Mesodermal cell (in vitro differentiated cells): ENCODE results near the gene SLC50A1.
"Not testable (repeated sequence)": the region's sequence is repeated elsewhere in the genome, so short reads cannot be mapped to it uniquely, and the experiment has no call there.

Experiments
- H3K27ac ChIP-seq: 2 replicates; pipeline ENCODE4 v1.7.0; 2013; ENCODE audit warnings: mild to moderate bottlenecking, low read depth, low read length, moderate library complexity; ENCODE audit not compliant: severe bottlenecking
- H3K36me3 ChIP-seq: 2 replicates; pipeline ENCODE4 v1.7.1; 2013; ENCODE audit warnings: mild to moderate bottlenecking, low read length, moderate library complexity; ENCODE audit not compliant: control insufficient read depth, insufficient read depth
- H3K4me1 ChIP-seq: one replicate; pipeline ENCODE4 v1.7.1; 2013; ENCODE audit warnings: mild to moderate bottlenecking, low read length; ENCODE audit not compliant: insufficient read depth, control insufficient read depth, poor library complexity, severe bottlenecking
- H3K4me3 ChIP-seq: 2 replicates; pipeline ENCODE4 v1.7.0; 2013; ENCODE audit warnings: low read length, control low read depth, mild to moderate bottlenecking; ENCODE audit not compliant: insufficient read depth, poor library complexity, severe bottlenecking; ENCODE audit errors: extremely low read depth
- H3K9me3 ChIP-seq: 2 replicates; pipeline ENCODE4 v1.7.1; 2013; ENCODE audit warnings: mild to moderate bottlenecking, low read length, moderate library complexity; ENCODE audit not compliant: control insufficient read depth
- WGBS, 2 experiments: methylation state at CpG; one replicate each; pipeline ENCODE4 v1.1.5; 2013; ENCODE audit warnings: missing lambda C conversion rate in 2 of 2; ENCODE audit not compliant: insufficient coverage in 2 of 2; 5-methylcytosine and 5-hydroxymethylcytosine counted together

Gene SLC50A1

GRCh38 chr1:155166471-155167165 is 31.0 kb downstream of the SLC50A1 start:
- WGBS, 2 experiments, result 66 to 76% methylated on average over 15 to 17 of the region's 27 CpGs

DNA sequence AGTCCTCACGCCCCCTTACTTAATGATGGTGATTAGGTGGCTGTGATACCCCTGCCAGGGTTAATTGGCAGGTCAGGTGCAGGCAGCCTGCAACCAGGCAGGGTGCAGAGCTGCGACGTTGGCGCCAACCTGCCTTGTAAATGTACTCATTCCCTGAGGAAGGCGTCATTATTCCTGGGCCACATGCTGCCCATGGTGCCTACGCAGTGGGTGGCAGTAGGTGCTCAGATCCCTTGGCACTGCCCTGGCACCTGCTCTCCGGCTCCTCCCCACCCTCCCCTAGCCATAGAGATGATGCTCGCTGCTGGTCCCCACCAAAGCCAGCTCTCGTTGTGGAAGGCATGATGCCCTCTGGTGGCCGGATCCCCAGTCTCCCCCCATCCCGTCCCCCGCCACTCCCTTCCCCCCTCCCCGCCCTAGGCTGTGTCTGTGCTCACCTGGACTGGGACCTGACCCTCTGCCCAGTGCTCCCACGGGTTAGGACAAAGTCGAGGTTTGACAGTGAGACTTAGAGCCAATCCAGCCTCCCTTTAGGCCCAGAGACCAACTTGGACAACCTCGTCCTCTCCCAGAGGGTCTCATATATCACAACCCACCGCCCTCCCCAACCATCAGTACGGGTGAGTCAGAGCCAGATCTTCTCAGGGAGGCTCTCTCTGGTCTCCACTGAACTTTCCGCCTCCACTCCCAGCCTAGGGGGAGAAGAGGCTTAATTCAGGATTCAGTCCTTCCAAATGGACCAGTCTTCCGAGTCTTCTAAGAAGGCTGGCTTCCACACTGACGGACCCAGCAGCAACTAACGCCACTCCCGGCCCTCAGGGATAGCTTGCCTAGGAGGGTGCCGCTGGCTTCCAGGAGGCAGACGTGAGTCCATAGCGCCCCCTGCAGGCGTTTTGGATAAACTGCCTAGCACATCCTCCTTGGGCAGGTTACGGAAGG is 31.8 kb downstream of the SLC50A1 start:
- Histone ChIP-seq H3K9me3 (no peaks in the 10 kb centered on the region), H3K27ac (no peak overlapping the region), H3K4me1 (peaks cover 7% of the 10 kb centered on the region), H3K4me3 (peak overlapping the region; percentile 28), H3K36me3 (peaks cover 35% of the 10 kb centered on the region)
- WGBS, 2 experiments, result 21% methylated on average over 19 of the region's 28 CpGs

More at GRCh38 chr1:155166471-155167165, 31.0 kb downstream of the SLC50A1 start:
- Histone ChIP-seq H3K27ac (no peak overlapping the region), H3K4me3 (no peak overlapping the region), H3K36me3 (peaks cover 29% of the 10 kb centered on the region), H3K4me1 (peaks cover under 1% of the 10 kb centered on the region), H3K9me3 (no peaks in the 10 kb centered on the region)

GRCh38 chr1:155168105-155168445 is 32.4 kb downstream of the SLC50A1 start:
- not testable (repeated sequence) for H3K9me3 ChIP-seq, H3K27ac ChIP-seq, H3K4me3 ChIP-seq, H3K4me1 ChIP-seq
- H3K36me3 ChIP-seq, result peaks cover 35% of the 10 kb centered on the region
- WGBS, 2 experiments, result 74 to 83% methylated on average over 2 to 3 of the region's 4 CpGs

DNA sequence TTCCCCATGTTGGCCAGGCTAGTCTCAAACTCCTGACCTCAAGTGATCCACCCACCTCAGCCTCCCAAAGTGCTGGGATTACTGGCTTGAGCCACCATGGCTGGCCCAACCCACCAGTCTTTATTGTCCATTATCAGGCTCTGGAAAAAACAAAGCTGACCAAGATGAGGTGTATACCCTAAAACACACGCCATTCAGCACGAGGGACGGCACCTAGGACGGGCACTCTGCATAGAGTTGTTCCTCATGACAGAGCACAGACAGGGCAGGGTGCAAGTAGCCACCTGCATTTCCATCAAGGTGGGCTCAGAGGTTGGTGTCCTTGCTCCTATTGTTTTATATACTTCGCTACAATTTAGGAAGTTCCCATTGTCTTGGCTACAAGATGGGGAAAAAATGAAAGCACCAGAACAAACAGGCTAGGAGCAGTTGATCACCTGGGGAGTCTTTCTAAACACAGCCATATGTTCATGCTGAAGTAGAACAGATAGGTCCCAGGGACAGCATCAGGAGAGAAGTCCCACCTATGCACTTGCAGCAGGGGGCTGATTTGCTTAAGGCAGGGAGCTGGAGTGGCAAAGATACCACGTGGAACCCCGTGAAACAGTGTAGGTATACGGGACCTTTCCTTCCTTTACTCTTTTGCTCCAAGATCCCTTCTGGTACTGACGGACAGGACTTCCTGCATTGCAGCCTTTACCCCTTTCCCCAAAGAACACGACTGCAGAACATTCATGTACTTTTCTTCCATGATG is 33.0 kb downstream of the SLC50A1 start:
- Histone ChIP-seq H3K4me3 (no peak overlapping the region), H3K27ac (no peak overlapping the region), H3K4me1 (peaks cover 7% of the 10 kb centered on the region), H3K36me3 (peaks cover 35% of the 10 kb centered on the region), H3K9me3 (no peaks in the 10 kb centered on the region)
- 95 to 98% methylated on average over 8 to 9 of the region's 10 CpGs for WGBS, 2 experiments

DNA sequence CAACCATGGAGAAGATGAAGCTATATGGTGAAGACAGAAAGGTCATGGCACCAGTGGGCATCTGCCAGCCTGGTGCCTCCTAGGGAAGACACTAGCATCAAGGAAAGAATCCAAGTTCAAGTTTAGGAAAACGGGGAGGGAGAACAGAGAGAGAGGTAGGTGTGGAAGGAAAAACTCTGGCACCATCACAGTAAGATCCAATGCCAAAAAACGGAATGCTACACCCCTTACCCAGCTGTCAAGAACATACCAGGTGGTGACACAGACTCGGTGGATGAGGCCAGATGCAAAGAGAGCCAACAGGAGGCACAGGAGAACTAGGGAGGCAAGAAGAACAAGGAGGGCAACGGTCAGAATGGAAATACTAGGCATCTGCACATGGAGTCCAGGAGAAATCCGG is 33.9 kb downstream of the SLC50A1 start:
- H3K4me3 ChIP-seq, result no peak overlapping the region
- peaks cover 35% of the 10 kb centered on the region for H3K36me3 ChIP-seq
- WGBS, 2 experiments, result 90 to 91% methylated on average over 2 to 4 of the region's 5 CpGs
- no peaks in the 10 kb centered on the region for H3K9me3 ChIP-seq
- H3K27ac ChIP-seq, result no peak overlapping the region
- H3K4me1 ChIP-seq, result peaks cover 7% of the 10 kb centered on the region

- Histone ChIP-seq H3K4me1 (peaks cover 7% of the 10 kb centered on the region), H3K27ac (no peak overlapping the region), H3K9me3 (no peaks in the 10 kb centered on the region), H3K4me3 (no peak overlapping the region), H3K36me3 (peaks cover 35% of the 10 kb centered on the region)
- 100% methylated on average over 1 of the region's 2 CpGs; no CpG with 5 or more reads in 1 of the 2 experiments for WGBS, 2 experiments
Measured at GRCh38 chr1:155170101-155170785, 34.6 kb downstream of the SLC50A1 start.

GRCh38 chr1:155170806-155171205 is 35.2 kb downstream of the SLC50A1 start:
- Histone ChIP-seq H3K4me1 (peaks cover 7% of the 10 kb centered on the region), H3K9me3 (no peaks in the 10 kb centered on the region), H3K27ac (no peak overlapping the region), H3K4me3 (no peak overlapping the region), H3K36me3 (peaks cover 35% of the 10 kb centered on the region)
- 93 to 96% methylated on average over 7 of the region's 7 CpGs for WGBS, 2 experiments

DNA sequence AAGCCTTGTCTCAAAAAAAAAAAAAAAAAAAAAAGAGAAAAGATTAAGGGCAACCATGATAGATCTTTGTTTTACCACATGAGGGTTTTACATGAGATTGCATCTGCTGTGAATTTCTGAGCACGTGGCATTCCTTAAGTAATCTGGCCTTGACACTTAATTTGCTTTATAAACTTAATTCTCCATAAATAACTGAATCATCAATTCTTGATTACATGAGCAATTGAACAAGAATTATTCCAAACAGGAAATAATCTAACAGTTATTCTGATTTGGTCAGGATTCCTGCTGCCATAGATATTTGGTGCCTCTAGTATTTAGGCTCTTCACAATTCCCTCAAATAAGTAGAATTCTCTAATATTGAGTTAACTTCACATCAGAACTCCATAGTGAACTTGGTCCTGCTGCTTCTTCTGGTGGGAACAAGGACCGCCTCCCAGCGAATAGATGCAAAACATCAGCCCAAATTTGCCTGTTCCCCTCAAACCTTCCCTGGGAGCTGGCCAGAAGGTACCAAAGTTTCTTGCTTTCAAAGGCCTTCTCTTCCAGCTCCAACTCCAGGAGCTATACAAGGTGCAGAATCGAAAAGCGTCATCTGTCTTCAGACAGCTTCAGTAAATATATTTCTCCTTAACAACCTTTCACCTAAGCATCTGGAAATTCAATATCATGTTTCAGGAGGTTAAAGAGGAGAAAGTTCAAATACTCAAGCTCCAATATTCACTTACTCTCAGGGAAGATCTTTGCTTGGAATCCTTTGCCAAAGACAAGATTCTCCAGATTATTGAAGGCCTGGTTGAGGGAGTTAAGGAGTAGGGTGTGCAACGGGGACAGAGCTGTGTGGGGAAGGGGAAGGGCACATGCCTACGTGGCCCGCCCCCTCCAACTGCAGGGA is 36.4 kb downstream of the SLC50A1 start:
- WGBS, 2 experiments, result 37 to 59% methylated on average over 5 to 8 of the region's 8 CpGs
- Histone ChIP-seq H3K36me3 (peaks cover 38% of the 10 kb centered on the region), H3K4me3 (peak overlapping the region; percentile 90), H3K9me3 (no peaks in the 10 kb centered on the region), H3K4me1 (peaks cover 7% of the 10 kb centered on the region), H3K27ac (peak overlapping the region; percentile 93)

- Histone ChIP-seq H3K36me3 (peaks cover 46% of the 10 kb centered on the region), H3K27ac (peak within 1 kb of the TSS; percentile 93), H3K4me1 (peaks cover 7% of the 10 kb centered on the region), H3K4me3 (peak within 1 kb of the TSS; percentile 90), H3K9me3 (no peaks in the 10 kb centered on the region)
- WGBS, 2 experiments, result 0% methylated on average over 45 to 50 of the region's 57 CpGs
Measured at GRCh38 chr1:155172732-155173477, 37.3 kb downstream of the SLC50A1 start, which contains the start of gene KRTCAP2. Gene KRTCAP2, minus strand, starts transcription at chr1:155173304. Its CDS starts 80 bp downstream, at chr1:155173224.
